GM12873 (cell line): ENCODE measurements around the gene MRPS2.

Experiments used
- TF ChIP-seq, protein P1 (sequence below): IDR thresholded peaks from 2 replicates; pipeline ENCODE4 v1.5.1; 2012; ENCODE audit warnings: low read depth, mild to moderate bottlenecking, moderate library complexity, low read length, control low read depth; ENCODE audit not compliant: insufficient read depth; ENCODE audit errors: missing control alignments

Gene MRPS2

DNA sequence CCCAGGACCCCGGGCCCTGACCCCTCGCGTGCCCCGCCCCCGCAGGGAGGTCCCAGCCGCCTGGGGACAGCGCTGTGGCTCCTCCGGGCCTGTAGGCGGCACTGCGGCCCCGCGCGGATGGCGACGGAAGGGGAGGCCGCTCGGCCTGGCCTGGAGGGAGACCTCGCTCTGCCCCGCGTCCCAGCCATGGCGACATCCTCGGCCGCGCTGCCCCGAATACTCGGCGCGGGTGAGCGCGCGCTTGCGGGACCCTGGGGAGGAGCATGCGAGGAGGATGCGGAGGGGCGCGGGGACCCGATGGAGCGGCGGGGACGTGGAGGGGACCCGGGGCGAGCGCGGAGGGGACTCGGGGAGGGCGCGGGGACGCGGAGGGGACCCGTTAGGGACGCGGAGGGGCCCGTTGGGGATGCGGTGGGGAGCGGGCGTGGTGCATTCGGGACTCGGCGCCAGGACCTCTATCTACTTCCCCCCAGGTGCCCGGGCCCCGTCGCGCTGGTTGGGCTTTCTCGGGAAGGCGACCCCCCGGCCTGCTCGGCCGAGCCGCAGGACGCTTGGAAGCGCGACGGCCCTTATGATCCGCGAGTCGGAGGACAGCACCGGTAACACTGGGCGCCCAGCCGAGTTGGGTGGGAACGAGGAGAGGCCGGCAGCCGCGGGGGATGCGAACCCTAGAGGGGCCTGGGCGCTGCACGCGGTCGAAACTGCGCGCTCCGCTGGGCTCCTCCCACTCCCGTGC is at the start of gene MRPS2:
TSS of gene MRPS2 (plus strand) at position 158 of the 736 bp plus-strand sequence. CDS start at position 187, 29 bp downstream.
- TF ChIP-seq, protein P1, sequence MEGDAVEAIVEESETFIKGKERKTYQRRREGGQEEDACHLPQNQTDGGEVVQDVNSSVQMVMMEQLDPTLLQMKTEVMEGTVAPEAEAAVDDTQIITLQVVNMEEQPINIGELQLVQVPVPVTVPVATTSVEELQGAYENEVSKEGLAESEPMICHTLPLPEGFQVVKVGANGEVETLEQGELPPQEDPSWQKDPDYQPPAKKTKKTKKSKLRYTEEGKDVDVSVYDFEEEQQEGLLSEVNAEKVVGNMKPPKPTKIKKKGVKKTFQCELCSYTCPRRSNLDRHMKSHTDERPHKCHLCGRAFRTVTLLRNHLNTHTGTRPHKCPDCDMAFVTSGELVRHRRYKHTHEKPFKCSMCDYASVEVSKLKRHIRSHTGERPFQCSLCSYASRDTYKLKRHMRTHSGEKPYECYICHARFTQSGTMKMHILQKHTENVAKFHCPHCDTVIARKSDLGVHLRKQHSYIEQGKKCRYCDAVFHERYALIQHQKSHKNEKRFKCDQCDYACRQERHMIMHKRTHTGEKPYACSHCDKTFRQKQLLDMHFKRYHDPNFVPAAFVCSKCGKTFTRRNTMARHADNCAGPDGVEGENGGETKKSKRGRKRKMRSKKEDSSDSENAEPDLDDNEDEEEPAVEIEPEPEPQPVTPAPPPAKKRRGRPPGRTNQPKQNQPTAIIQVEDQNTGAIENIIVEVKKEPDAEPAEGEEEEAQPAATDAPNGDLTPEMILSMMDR: peak; percentile 89

DNA sequence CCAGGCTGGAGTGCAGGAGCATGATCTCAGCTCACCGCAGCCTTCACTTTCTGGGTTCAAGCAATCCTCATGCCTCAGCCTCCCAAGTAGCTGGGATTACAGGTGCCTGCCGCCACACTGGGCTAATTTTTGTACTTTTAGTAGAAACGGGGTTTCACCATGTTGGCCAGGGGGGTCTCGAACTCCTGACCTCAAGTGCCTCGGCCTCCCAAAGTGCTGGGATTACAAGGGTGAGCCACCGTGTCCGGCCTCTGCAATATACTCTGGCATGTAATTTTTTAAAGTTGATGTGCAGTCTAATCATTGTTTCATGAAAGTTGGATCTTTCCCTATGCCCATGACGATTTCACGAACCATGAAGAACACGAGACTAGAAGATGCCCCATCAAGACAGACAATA is 49.5 kb upstream of the MRPS2 start:
- TF ChIP-seq, protein P1: no peak

DNA sequence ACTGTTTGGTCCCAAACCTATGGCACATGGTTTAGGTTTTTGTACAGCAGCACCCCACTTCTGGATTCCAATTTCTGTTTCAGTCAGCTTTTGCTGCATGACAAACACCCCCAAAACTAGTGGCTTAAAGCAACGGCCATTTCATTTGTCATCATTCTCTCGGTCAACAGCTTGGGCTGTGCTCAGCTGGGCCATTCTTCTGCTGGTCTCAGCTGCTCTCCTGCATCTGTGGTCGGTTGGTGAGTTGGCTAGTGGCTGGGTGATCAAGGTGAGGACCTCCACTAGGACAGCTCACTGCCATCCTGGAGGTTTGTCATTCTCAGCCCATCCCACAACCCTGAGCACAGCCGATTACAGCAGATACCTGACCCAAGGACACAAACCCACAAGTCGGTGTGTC is 45.7 kb upstream of the MRPS2 start:
- TF ChIP-seq, protein P1: no peak

DNA sequence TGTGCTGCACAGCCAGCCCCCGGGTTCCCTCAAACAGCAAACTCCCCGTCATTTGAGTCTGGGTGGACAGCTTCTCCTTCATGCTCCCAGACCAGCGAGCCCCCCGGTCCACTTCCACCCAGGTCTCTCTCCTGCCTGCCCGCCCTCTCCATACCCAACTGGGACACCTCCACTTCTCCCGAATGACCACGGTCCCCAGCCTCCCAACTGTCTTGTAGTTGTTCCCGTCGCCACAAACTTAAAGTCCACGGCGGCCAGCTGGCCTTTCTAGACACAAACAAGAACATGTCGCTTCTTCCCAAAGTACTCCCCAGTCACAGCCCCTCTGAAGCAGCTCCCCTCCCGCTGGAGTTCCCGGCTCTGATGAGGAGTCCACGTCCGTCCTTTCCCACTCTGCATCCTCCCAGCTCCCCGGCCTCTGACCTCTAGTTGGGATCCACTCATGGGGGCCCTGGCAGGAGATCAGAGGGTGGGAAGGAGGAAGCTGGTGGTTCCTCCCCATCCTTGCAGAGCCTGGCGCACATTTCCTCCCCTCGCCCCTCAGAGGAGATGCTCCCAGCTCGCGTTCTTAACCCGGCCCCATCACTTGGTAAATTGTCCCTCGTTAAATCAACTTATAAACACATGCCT is 45.0 kb upstream of the MRPS2 start:
- TF ChIP-seq, protein P1: no peak

DNA sequence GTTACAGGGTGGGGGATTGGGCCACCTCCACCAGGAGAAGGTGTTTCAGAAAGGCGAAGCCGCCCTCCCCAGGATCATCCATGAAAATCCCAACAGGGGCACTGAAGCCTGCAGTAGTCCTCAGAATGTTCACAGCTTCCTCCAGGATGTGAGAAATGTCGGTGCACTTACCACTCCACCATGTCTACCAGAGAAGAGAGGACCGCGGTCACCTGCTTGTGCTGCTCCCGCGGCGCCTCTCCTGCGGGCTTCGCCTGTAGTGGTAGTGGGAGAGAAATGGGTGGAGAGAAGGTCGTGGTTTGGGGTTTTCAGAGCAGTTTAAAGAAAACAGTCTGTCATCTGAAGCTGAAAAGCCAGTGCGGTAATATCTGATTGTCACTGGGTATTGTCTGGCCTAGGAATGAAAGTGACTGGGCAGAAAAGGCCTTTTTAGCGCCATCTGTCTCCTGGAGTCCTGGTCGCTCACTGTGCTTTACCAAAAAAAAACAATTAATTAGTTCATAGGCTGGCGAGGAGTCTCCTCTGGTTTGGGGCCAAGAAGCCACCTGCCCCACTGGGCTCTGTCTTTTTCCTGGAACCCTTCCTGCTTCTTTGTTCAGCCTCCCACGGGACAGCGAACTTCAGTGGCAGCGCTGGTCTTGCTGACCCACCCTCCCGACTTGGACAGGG is 43.9 kb upstream of the MRPS2 start:
- TF ChIP-seq, protein P1: no peak

DNA sequence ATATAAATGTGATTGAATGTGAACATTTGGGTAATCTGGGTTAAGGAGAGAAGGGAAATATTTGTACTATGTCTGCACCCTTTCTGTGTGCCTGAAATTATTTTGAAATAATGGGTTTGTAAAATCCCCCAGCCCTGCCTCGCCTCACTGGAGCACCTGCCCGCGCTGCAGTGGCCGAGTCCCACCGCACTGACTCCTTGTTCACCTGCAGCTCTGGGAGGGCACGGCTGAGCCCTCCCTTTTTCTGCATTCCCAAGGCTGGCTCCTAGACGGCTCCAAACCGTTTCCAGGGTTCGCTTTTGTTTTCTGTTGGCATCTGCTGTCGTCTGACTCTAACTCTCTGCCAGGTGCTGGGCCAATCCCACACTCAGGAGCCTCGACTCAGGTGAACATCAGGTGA is 38.5 kb upstream of the MRPS2 start:
- TF ChIP-seq, protein P1: no peak

DNA sequence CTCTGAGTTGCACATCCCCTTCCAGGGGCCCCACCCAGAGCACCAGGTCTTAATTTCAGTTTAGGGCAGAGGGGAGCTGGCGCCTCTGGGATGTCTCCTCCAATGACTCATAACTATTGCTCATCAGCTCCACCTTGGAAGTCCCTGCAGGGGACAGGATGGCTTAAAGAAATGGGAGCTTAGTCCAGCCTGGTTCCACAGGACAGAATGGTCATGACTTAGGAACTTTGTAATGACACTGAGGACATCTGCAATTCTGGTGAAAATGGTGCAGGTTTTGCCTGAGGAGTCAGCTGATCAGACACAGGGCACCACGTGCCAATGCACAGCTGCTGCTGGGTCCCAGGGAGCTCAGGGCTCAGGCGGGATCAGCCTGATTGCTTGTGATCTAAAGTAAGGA is 37.3 kb upstream of the MRPS2 start:
- TF ChIP-seq, protein P1: no peak
